GM19099 (cell line): ENCODE results near the gene RASD2.

Source experiments
- POLR2A ChIP-seq: IDR thresholded peaks from 3 replicates; pipeline ENCODE4 v1.6.1; 2011; ENCODE audit warnings: low read depth; ENCODE audit not compliant: insufficient read length; ENCODE audit errors: extremely low read depth

Gene RASD2

DNA sequence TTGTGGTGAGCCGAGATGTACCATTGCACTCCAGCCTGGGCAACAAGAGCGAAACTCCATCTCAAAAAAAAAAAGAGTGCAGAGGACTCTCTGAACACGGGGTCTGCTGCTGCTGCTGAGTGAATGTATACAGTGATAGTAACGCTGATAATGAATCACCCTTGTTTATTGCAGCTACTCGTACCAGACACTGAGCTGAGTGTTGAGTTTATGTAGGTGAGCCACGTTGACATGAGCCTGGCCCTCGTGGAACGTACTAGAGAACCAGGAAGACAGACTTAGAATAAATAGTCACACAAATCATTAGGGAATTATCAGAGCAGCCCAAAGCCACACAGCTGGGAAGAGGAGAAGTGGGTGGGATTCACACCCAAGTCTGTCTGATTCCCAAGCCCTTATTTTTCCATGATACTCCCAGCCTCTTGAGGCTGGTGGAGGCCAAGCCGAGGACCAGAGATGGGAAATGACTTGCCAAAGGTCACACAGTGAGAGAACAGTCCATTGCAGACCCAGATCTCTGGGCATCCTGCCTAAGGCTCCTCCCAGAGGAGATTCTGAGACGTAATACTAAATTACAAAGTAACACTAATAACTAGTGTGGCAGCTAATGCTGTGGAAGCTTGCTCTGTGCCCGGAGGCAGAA is 41.7 kb downstream of the RASD2 start:
- no peak for TF ChIP-seq POLR2A

DNA sequence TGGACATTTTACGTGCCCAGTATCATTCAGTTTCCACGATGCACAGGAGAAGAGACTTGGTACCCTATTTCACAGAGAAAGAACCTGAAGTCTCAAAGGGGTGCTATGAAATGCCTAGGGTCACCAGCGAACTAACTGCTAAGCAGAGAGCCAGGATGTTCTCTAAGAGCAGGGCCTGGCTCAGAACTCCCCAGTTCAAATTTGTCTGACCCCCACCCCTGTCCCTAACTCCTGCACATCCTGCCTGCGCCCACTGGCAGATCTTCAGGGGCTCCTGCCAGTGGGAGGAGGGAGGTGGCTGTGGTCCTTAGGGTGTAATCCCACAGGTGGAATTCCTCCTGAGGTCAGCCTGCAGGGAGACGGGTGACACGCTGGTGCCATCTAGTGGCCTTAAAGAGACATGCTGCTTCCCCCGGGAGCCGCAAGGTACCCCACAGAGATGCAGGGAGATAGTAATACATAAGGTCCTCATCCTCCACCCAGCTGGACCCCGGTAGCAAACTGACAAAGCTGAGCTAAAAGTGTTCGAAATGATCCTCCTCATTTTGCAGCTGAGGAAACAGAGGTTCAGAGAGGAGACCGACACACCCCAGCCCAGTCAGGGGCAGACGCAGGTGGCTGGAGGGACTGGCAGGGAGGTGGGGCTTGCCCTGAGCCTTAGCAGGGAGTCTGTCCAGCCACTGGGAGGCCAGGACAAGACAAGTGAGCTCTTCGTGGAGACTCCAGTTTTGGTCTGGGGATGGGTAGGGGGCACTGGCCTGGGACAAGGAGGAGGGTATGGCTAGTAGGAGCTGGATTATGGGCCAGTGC is 42.4 kb downstream of the RASD2 start:
- TF ChIP-seq POLR2A, result no peak

DNA sequence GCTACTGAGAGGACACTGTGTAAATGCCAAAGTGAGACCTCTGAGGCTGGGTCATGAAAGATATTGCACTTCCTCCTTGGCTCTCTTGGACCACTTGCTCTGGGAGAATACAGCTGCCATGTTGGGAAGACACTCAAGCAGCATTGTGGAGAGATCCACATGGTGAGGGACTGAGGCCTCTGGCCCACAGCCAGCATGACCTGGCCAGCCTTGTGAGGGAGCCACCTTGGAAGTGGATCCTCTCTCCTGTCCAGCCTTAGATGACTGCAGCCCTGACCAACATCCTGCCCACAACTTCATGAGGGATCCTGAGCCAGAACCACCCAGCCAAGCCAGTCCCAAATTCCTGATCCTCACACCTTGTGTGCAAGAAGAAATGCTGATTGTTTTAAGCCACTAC is 46.1 kb downstream of the RASD2 start:
- no peak for TF ChIP-seq POLR2A

DNA sequence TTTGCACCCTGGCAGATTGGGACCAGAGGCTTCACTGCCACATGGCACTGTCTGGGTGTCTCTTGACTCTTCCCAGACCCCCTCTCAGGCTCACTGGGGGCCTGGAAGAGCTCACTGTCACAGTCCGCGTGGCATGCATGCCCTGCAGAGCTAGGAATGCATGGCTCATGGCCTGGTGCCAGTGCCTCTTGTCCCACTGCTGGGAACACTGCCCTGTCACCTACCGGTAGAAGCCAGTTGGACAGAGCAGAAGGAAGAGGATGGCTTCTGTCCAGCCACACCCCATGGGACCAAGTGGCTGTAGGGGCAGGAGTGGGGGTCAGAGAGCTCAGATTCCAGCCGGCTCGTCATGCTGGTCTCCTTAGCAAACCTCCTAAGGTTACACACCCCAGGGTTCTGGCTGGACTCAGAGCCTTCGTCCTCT is 46.8 kb downstream of the RASD2 start:
- no peak for TF ChIP-seq POLR2A

DNA sequence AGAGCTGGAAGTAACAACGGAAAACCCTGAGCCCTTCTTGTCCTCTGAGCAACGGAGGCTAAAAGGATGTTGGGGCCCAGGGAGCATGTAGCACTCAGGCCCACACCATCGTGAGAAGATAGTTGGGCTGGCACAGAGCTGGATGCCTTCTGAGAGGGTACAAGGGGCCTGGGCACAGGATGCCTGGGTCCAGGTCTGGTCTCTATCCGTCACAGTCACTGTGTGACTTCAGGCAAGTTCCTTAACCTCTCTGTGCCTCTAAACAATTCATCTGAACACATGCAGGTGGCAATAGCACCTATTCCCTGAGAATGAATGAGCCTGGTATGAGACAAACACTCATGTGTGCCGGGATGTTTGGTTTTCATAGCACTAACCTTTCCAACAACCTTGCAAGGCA is 47.3 kb downstream of the RASD2 start:
- TF ChIP-seq POLR2A, result no peak

DNA sequence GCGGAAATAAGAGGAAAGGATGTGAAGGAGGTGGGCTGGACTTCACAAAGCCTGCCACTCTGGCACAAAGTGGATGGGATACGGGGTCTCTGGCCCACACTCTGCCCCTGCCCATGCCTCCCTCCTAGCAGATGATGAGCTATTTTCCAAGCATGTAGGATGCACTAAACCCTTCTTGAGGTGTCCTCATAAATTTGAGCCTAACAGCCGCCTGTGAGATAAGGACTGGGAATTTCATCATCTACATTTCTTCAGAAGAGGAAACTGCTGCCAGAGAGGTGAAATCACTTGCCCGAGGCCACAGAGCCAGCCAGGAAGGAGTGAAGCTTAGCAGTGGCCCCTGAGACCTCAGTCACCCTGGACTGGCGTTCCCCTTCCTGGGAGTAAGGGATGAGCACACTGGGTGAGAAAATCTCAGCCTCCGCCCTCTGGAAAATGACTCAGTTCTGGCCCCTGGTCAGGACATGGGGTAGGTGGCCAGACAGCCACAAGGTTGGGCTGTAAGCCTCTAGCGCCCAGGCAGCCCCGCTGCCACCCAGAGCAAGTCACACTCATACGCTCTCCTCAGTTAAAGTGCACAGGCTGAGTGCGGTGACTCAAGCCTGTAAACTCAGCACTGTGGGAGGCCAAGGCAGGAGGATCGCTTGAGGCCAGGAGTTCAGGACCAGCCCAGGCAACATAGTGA is 48.6 kb downstream of the RASD2 start:
- no peak for TF ChIP-seq POLR2A

DNA sequence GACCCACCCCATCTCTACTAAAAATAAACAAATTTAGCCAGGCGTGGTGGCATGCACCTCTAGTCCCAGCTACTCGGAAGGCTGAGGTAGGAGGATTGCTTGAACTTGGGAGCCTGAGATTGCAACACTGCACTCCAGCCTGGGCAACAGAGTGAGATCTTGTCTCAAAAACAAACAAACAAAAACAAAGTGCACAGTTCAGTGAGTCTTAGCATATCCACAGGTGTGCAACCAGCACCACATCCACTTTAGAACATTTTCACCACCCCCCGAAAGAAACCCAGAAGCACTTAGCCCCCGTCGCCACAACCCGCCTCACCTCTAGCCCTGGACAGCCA is 49.1 kb downstream of the RASD2 start:
- TF ChIP-seq POLR2A, result no peak

DNA sequence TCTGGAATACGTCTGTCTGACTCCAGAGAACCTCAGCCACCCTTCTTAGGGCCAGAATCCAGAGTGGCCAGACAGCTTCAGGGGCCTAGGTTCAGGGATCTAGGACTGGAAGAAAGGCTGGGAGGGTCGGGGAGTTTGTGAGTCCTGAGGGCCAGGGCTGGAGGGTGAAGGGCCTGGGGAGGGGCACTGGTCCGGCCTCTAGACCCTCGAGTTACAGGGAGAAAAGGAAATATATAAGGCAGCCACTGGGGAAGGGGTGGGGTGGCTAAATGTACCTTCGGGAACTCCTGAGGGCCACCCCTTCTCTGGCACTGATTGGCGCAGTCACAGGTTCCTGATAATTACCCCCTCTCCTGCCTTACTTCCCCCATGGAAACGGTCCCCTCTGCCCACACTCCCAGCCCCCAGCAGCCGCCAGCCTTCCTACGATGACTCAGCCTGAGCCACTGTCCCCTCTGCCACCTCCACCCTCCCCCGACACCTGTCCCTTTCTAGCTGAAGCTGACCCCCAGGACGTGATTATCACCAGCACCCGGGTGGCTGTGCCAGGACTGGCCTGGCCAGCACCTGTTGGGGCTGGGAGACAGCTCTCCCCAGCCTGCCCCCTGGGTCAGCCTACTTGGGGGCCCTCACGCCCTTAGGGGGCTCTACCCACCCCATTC is 50.1 kb downstream of the RASD2 start:
- no peak for TF ChIP-seq POLR2A

DNA sequence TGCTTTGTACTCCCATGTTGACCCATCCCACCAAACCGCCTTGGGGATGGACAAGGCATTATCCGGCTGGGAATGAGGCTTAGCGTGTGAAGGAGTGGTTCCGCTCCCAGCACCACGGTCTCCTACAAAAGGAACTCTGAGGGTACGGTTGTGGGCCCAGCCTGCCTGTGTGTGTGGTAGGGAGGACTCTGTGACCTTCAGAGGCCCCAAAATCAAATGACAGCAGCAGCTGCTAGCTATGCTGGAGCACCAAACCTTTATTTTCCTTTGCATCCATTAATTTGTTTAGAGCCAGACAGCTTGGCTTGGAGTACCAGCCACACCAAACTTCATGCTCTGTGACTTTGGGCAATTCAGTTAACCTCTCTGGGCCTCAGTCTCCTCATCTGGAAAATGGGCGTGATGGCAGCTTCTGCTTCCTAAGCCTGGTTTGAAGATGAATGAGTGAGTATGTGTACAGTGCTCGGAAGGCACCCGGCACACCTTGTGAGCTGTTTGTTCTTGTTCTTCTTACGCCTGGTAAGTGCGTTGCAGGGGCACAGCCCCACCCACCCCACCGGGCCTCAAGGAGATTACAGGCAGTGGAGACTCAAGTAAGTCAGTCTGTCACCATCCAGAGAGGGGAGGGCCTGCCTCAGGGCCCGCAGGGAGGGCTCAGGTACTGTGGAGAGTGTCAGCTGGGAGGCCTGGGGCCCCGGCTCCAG is 51.2 kb downstream of the RASD2 start:
- no peak for TF ChIP-seq POLR2A

DNA sequence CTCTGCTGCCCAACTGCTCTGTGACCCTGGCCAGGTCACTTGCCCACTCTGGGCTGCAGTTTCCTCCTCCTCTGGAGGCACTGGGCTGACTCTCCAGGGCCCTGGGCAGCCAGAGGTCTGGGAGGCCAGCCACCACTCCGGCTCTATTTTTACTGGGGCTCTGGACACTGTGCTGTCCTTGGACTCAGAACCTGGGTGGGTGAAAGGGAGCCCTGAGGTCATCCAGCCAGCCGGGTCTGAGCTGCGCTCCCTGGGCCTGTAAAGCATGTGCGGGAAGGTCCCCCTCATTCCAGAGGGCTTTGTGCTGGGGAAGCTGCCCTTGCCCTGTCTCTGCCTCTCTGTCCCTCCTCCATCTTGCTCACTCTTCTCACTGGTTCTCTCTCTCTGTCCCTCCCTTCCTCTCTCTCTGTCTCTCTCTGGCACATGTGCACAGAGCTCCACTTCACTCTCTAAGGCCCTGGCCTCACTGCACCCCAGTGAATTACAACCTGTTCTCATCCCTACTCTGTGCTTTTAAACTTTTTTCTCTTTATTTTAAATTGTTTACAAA is 51.9 kb downstream of the RASD2 start:
- no peak for TF ChIP-seq POLR2A

DNA sequence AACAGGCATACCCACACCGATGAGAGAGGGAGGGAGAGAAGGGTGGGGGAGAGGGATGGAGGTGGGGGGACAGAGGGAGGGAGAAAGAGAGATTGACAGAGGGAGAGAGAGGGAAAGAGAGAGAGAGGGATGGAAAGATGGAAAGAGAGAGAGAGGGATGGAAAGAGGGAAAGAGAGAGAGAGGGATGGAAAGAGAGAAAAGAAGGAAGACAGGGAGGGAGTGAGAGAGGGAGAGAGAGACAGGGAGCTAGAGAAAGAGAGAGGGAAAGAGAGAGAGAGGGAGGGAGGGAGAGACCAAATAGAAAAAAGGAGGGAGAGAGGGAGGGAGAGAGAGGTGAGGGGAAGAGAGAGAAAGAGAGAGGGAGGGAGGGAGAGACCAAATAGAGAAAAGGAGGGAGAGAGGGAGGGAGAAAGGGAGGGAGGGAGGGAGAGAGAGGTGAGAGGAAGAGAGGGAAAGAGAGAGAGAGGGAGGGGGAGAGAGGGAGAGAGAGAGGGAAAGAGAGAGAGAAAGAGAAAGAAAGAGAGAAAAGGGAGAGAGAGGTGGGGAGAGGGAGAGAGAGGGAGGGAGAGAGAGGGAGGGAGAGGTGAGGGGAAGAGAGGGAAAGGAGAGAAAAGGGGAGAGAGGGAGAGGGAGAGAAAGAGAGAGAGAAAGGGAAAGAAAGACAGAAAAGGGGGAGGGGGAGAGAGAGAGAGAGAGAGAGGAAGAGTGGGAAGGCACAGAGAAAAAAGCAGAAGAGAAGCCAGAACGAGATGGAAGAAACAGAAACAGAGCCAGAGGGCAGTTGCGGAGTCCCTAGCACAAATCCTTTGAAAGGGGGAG is 52.6 kb downstream of the RASD2 start:
- no peak for TF ChIP-seq POLR2A

DNA sequence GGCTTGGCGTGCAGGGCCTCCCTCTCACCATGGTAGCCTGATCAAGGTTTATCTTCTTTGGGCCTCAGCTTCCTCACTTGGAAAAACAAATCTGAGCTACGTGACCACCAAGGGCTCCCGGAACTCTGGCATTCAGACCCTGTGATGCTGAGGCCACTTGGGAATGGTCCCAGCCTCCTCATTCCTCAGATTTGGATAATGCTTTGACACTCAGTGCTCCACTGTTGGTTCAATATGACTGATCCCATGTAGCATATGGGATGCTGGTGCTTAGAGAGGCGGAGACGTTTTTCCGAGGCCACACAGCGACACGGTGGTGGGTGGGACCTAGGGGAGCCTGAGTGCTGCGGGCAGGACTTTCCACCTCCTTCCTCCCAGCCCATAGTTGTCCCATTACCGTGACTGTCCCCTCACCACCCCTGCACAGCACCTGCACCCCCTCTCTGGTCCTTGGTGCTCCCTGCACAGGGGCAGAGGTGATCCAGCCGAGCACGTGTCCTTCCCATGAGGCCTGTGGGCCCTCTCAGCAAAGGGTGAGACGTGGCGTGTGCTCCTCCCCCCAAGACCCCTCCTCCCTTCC is 53.4 kb downstream of the RASD2 start:
- no peak for TF ChIP-seq POLR2A

DNA sequence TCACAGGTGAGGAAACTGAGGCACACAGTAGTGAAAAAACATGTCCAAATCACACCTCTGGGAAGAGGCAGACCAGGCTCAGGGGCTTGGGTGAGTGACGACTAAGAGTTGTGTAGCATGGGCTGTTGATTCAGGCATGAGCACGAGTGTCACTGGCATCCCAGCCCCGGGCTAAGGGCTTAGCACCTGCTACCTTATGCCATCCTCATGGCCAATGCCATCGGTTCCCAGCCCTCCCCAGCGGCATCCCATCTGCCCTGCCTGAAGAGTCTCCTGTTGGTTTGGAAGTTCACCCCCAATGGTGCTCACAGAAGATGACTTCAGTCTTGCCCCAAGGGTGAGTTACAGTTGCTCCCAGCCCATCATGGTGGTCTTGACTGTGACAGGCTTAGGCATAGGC is 54.1 kb downstream of the RASD2 start:
- TF ChIP-seq POLR2A, result no peak
